ENCODE measurements around the gene EEF1G. TPM values are rescaled to one million over a fixed set of nuclear protein-coding genes. Genes with fewer than 3 reads are reported as not detected.

EEF1G gene
- total RNA-seq, 1 experiment from 2014 or later: 1,667 TPM

DNA sequence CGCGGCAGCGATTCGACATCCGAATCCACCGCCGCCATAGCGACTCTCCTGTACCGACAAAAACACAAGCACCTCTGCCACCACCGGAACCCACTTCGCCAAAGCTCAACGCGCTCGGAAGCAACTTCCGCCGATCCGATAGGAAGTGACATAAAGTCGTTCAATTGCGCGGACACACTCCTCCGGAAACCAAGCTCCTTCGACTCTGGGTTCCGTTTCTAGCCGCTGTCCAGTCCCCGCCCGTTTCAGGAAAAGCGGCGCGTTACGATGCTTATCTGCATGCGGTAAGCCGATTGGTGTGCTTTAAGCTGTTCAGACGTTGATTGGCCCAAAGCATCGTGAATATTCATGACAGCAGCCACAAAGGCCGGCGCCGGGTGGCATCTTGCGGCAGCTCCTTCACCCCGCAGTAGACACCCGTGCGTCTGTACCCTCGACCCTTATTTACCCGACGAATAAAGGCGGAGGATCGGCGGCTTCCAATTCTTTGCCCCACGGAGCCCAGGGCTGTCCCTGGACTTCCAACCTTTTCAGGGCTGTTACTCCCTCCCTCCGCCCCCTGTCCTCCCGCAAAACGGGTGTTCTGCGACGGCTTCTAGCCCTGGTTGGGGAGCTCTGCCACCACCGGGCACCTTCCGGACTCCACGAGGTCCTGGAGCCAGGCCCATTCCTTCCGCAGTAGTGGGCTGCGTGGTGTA, 17.9 kb upstream of the EEF1G start, which contains the start of gene TUT1 (continued):
- TF ChIP-seq, protein P1, sequence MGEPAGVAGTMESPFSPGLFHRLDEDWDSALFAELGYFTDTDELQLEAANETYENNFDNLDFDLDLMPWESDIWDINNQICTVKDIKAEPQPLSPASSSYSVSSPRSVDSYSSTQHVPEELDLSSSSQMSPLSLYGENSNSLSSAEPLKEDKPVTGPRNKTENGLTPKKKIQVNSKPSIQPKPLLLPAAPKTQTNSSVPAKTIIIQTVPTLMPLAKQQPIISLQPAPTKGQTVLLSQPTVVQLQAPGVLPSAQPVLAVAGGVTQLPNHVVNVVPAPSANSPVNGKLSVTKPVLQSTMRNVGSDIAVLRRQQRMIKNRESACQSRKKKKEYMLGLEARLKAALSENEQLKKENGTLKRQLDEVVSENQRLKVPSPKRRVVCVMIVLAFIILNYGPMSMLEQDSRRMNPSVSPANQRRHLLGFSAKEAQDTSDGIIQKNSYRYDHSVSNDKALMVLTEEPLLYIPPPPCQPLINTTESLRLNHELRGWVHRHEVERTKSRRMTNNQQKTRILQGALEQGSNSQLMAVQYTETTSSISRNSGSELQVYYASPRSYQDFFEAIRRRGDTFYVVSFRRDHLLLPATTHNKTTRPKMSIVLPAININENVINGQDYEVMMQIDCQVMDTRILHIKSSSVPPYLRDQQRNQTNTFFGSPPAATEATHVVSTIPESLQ (CRISPR knock-in tag; IDR thresholded peaks at IDR 0.05): no peak
- TF ChIP-seq, protein P2, sequence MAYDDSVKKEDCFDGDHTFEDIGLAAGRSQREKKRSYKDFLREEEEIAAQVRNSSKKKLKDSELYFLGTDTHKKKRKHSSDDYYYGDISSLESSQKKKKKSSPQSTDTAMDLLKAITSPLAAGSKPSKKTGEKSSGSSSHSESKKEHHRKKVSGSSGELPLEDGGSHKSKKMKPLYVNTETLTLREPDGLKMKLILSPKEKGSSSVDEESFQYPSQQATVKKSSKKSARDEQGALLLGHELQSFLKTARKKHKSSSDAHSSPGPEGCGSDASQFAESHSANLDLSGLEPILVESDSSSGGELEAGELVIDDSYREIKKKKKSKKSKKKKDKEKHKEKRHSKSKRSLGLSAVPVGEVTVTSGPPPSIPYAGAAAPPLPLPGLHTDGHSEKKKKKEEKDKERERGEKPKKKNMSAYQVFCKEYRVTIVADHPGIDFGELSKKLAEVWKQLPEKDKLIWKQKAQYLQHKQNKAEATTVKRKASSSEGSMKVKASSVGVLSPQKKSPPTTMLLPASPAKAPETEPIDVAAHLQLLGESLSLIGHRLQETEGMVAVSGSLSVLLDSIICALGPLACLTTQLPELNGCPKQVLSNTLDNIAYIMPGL (CRISPR knock-in tag; IDR thresholded peaks at IDR 0.05): 0 out of 2 replicates have a peak, but pooled peaks have one; percentile 18
- TF ChIP-seq, protein P3, sequence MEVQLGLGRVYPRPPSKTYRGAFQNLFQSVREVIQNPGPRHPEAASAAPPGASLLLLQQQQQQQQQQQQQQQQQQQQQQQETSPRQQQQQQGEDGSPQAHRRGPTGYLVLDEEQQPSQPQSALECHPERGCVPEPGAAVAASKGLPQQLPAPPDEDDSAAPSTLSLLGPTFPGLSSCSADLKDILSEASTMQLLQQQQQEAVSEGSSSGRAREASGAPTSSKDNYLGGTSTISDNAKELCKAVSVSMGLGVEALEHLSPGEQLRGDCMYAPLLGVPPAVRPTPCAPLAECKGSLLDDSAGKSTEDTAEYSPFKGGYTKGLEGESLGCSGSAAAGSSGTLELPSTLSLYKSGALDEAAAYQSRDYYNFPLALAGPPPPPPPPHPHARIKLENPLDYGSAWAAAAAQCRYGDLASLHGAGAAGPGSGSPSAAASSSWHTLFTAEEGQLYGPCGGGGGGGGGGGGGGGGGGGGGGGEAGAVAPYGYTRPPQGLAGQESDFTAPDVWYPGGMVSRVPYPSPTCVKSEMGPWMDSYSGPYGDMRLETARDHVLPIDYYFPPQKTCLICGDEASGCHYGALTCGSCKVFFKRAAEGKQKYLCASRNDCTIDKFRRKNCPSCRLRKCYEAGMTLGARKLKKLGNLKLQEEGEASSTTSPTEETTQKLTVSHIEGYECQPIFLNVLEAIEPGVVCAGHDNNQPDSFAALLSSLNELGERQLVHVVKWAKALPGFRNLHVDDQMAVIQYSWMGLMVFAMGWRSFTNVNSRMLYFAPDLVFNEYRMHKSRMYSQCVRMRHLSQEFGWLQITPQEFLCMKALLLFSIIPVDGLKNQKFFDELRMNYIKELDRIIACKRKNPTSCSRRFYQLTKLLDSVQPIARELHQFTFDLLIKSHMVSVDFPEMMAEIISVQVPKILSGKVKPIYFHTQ (CRISPR knock-in tag; IDR thresholded peaks at IDR 0.05): no peak
- TF ChIP-seq SP1 (CRISPR knock-in tag; conservative IDR thresholded peaks at IDR 0.05) (peak; percentile 98), ETV6 (CRISPR knock-in tag; IDR thresholded peaks at IDR 0.05) (peak; percentile 91), ATF1 (CRISPR knock-in tag; IDR thresholded peaks at IDR 0.05) (no peak), JUN (CRISPR knock-in tag; IDR thresholded peaks at IDR 0.05) (peak; percentile 13; the same call in 1 of the 2 replicates), TCF7 (CRISPR knock-in tag; IDR thresholded peaks at IDR 0.05; ENCODE audit: low read depth) (no peak), TP53 (CRISPR knock-in tag; IDR thresholded peaks at IDR 0.05) (no peak), NFYB (CRISPR knock-in tag; conservative IDR thresholded peaks at IDR 0.05; ENCODE audit: low read depth) (peak; percentile 63), ZNF416 (CRISPR knock-in tag; IDR thresholded peaks at IDR 0.05) (no peak), TEAD1 (CRISPR knock-in tag; IDR thresholded peaks at IDR 0.05) (peak; percentile 85; the same call in 1 of the 2 replicates)
- TF ChIP-seq, protein P4, sequence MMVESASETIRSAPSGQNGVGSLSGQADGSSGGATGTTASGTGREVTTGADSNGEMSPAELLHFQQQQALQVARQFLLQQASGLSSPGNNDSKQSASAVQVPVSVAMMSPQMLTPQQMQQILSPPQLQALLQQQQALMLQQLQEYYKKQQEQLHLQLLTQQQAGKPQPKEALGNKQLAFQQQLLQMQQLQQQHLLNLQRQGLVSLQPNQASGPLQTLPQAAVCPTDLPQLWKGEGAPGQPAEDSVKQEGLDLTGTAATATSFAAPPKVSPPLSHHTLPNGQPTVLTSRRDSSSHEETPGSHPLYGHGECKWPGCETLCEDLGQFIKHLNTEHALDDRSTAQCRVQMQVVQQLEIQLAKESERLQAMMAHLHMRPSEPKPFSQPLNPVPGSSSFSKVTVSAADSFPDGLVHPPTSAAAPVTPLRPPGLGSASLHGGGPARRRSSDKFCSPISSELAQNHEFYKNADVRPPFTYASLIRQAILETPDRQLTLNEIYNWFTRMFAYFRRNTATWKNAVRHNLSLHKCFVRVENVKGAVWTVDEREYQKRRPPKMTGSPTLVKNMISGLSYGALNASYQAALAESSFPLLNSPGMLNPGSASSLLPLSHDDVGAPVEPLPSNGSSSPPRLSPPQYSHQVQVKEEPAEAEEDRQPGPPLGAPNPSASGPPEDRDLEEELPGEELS (CRISPR knock-in tag; IDR thresholded peaks at IDR 0.05): peak; percentile 31; the same call in 1 of the 2 replicates
- TF ChIP-seq, protein P5, sequence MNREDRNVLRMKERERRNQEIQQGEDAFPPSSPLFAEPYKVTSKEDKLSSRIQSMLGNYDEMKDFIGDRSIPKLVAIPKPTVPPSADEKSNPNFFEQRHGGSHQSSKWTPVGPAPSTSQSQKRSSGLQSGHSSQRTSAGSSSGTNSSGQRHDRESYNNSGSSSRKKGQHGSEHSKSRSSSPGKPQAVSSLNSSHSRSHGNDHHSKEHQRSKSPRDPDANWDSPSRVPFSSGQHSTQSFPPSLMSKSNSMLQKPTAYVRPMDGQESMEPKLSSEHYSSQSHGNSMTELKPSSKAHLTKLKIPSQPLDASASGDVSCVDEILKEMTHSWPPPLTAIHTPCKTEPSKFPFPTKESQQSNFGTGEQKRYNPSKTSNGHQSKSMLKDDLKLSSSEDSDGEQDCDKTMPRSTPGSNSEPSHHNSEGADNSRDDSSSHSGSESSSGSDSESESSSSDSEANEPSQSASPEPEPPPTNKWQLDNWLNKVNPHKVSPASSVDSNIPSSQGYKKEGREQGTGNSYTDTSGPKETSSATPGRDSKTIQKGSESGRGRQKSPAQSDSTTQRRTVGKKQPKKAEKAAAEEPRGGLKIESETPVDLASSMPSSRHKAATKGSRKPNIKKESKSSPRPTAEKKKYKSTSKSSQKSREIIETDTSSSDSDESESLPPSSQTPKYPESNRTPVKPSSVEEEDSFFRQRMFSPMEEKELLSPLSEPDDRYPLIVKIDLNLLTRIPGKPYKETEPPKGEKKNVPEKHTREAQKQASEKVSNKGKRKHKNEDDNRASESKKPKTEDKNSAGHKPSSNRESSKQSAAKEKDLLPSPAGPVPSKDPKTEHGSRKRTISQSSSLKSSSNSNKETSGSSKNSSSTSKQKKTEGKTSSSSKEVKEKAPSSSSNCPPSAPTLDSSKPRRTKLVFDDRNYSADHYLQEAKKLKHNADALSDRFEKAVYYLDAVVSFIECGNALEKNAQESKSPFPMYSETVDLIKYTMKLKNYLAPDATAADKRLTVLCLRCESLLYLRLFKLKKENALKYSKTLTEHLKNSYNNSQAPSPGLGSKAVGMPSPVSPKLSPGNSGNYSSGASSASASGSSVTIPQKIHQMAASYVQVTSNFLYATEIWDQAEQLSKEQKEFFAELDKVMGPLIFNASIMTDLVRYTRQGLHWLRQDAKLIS (CRISPR knock-in tag; IDR thresholded peaks at IDR 0.05; ENCODE audit: borderline replicate concordance): no peak; the same call in 1 of the 2 replicates
- TF ChIP-seq, protein P6, sequence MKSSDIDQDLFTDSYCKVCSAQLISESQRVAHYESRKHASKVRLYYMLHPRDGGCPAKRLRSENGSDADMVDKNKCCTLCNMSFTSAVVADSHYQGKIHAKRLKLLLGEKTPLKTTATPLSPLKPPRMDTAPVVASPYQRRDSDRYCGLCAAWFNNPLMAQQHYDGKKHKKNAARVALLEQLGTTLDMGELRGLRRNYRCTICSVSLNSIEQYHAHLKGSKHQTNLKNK (CRISPR knock-in tag; IDR thresholded peaks at IDR 0.05): peak; percentile 54; the same call in 1 of the 2 replicates
- TF ChIP-seq, protein P7, sequence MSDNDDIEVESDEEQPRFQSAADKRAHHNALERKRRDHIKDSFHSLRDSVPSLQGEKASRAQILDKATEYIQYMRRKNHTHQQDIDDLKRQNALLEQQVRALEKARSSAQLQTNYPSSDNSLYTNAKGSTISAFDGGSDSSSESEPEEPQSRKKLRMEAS (CRISPR knock-in tag; IDR thresholded peaks at IDR 0.05): peak; percentile 79
- TF ChIP-seq, protein P8, sequence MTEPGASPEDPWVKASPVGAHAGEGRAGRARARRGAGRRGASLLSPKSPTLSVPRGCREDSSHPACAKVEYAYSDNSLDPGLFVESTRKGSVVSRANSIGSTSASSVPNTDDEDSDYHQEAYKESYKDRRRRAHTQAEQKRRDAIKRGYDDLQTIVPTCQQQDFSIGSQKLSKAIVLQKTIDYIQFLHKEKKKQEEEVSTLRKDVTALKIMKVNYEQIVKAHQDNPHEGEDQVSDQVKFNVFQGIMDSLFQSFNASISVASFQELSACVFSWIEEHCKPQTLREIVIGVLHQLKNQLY (CRISPR knock-in tag; IDR thresholded peaks at IDR 0.05): no peak
- TF ChIP-seq, protein P9, sequence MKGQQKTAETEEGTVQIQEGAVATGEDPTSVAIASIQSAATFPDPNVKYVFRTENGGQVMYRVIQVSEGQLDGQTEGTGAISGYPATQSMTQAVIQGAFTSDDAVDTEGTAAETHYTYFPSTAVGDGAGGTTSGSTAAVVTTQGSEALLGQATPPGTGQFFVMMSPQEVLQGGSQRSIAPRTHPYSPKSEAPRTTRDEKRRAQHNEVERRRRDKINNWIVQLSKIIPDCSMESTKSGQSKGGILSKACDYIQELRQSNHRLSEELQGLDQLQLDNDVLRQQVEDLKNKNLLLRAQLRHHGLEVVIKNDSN (CRISPR knock-in tag; IDR thresholded peaks at IDR 0.05): no peak

Data from WTC11 (cell line).